ENCODE measurements around the gene LRP4. TPM values are rescaled to one million over a fixed set of nuclear protein-coding genes. Genes with fewer than 3 reads are reported as not detected.

Gene LRP4
- total and polyA plus RNA-seq, 7 donors: 5.4 to 32.3 (median 14.5) TPM

DNA sequence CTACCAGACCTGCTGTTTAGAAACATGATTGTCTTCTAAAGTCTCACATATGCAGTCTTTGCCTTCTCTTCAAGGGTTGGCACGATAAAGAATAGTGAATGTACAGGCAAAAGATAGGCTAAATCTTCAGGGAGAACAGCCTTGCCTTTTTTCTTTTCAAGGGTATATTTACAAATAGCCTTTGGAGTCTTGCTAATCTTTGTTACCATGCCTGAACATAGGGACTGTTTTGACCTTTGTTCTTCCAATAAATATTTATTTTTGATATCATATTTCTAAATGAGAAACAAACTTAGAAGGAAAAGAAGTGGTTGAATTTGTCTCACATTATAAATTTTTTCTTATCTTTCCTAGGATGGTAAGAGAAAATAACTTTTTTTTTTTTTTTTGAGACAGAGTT is 30.9 kb upstream of the LRP4 start:
- WGBS, 3 donors: 84 to 96% (median 91%) methylated on average over 1 of the region's 1 CpG
- intact Hi-C loops (cut with DNase I): no loop called here
- Histone ChIP-seq H3K4me1 (no peaks in the 10 kb centered on the region), H3K4me3 (no peak overlapping the region), H3K9me3 (no peaks in the 10 kb centered on the region), H3K27ac (no peak overlapping the region), H3K36me3 (ENCODE audit: insufficient read depth in 1 of 2, low read depth in 1 of 2) (no peaks in the 10 kb centered on the region), H3K27me3 (ENCODE audit: insufficient read depth in 3 of 3, low read length in 2 of 3) (no peaks in the 10 kb centered on the region)
- ATAC-seq: no peak
- DNase-seq: no peak
- TF ChIP-seq, protein P1, sequence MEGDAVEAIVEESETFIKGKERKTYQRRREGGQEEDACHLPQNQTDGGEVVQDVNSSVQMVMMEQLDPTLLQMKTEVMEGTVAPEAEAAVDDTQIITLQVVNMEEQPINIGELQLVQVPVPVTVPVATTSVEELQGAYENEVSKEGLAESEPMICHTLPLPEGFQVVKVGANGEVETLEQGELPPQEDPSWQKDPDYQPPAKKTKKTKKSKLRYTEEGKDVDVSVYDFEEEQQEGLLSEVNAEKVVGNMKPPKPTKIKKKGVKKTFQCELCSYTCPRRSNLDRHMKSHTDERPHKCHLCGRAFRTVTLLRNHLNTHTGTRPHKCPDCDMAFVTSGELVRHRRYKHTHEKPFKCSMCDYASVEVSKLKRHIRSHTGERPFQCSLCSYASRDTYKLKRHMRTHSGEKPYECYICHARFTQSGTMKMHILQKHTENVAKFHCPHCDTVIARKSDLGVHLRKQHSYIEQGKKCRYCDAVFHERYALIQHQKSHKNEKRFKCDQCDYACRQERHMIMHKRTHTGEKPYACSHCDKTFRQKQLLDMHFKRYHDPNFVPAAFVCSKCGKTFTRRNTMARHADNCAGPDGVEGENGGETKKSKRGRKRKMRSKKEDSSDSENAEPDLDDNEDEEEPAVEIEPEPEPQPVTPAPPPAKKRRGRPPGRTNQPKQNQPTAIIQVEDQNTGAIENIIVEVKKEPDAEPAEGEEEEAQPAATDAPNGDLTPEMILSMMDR (IDR thresholded peaks at IDR 0.05): no peak

DNA sequence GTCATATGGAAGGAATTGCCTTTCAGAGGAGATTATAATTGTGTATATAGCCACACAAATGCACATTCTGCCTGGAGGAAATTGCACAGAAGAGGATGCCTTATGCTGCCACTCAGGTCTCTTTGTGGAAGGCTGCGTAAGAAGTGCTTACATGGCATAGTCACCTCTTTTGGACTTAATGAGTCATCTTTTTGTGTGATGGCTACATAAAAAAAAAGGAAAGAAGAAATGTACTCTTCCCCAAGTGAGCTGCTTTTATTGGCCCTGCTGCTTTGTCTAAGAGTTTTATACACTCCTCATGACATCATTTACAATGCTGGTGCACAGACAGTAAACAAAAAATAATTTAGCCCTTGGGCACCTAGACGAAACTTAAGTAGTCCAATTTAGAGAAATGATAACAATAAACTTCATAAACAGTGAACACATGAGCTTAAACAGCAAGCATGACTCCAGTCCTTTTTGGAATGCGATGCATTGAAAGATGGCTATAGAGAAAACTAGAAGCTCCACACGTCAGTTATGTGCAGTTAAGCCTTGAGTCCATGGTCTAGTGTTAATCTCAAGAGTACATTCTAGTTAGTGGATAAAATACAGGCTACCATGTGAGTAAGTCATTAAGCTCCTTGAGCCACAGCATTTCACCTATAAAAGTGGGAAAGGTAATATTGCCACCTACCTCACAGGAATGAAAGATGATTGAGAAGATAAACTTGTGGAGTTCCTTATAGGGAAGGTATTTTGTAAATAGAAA is 30.2 kb upstream of the LRP4 start:
- TF ChIP-seq, protein P1 (IDR thresholded peaks at IDR 0.05): no peak
- ATAC-seq (no peak), DNase-seq (no peak)
- H3K4me3 ChIP-seq: no peak overlapping the region
- WGBS, 3 donors: 89 to 95% (median 91%) methylated on average over 4 of the region's 4 CpGs
- H3K9me3 ChIP-seq: no peaks in the 10 kb centered on the region
- H3K4me1 ChIP-seq: no peaks in the 10 kb centered on the region
- no peak overlapping the region for H3K27ac ChIP-seq
- H3K36me3 ChIP-seq (ENCODE audit: insufficient read depth in 1 of 2, low read depth in 1 of 2): no peaks in the 10 kb centered on the region
- H3K27me3 ChIP-seq (ENCODE audit: insufficient read depth in 3 of 3, low read length in 2 of 3): no peaks in the 10 kb centered on the region
- intact Hi-C loops (cut with DNase I): no loop called here

DNA sequence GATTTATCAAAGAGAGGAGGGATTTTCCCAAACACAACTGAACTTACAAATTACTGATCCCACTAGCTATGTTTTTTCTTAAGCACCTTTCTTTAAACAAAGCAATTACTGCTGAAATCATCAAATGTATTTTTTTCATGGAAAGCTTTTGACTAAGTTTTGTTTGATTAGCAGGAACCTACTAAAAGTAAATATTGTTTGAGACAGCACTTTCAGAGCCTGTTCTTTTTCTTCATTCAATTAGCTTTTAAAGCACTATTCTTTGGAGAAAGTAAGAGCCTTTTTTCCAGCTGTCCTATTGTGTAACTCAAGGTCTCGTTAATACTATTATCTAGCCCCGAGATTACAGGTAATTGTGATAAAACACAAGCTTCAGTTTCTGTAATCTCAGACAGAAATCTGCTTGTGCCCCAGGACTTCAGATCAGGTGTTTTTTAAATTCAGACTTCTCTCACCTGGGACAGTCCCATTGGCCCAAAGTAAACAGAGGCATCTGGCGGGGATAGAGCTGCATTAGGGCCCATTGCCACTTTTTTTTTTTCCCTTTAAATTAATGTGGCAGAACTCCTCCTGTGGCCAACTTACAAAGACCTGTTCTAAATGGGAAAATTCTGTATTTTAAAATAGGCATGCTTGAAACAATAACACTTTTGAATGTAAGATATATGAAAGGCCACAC is 29.2 kb upstream of the LRP4 start:
- TF ChIP-seq, protein P1 (IDR thresholded peaks at IDR 0.05): no peak
- no peak for DNase-seq
- peaks cover 0 to 5% of the 10 kb centered on the region in 2 donors for H3K36me3 ChIP-seq (ENCODE audit: insufficient read depth in 1 of 2, low read depth in 1 of 2)
- H3K9me3 ChIP-seq: no peaks in the 10 kb centered on the region
- H3K27me3 ChIP-seq (ENCODE audit: insufficient read depth in 3 of 3, low read length in 2 of 3): no peaks in the 10 kb centered on the region
- H3K4me3 ChIP-seq: no peak overlapping the region
- H3K4me1 ChIP-seq: no peaks in the 10 kb centered on the region
- 80 to 87% (median 83%) methylated on average over 3 of the region's 3 CpGs for WGBS, 3 donors
- ATAC-seq: no peak
- no peak overlapping the region for H3K27ac ChIP-seq
- intact Hi-C loops (cut with DNase I): no loop called here

GRCh38 chr11:46944356-46945075 is 26.2 kb upstream of the LRP4 start:
- intact Hi-C loops (cut with DNase I): no loop called here
- no peak for ATAC-seq
- Histone ChIP-seq H3K36me3 (ENCODE audit: insufficient read depth in 1 of 2, low read depth in 1 of 2) (peaks cover 0 to 5% of the 10 kb centered on the region in 2 donors), H3K4me1 (no peaks in the 10 kb centered on the region), H3K9me3 (no peaks in the 10 kb centered on the region), H3K27me3 (ENCODE audit: insufficient read depth in 3 of 3, low read length in 2 of 3) (no peaks in the 10 kb centered on the region), H3K4me3 (no peak overlapping the region), H3K27ac (no peak overlapping the region)
- 85 to 89% (median 89%) methylated on average over 4 of the region's 4 CpGs for WGBS, 3 donors
- no peak for DNase-seq
- TF ChIP-seq, protein P1 (IDR thresholded peaks at IDR 0.05): no peak

Measured in psoas muscle (tissue), 8 donors.